H9 (cell line): Measurements from ENCODE around the gene NSUN5. TPM values are rescaled to one million over a fixed set of nuclear protein-coding genes. Genes with fewer than 3 reads are reported as not detected.

ENCODE experiments used
- DNase-seq: peaks from one replicate; pipeline ENCODE4 v3.0.0-alpha.2; 2017
- H2AFZ ChIP-seq: one replicate; pipeline ENCODE4 v1.6.1; 2013; ENCODE audit warnings: mild to moderate bottlenecking, low read length, control low read depth, moderate library complexity
- H2AK5ac ChIP-seq: 2 replicates; pipeline ENCODE4 v1.6.1; 2013; ENCODE audit warnings: low read length, control low read depth, mixed read lengths; ENCODE audit not compliant: insufficient read length
- H2BK120ac ChIP-seq: one replicate; pipeline ENCODE4 v1.6.1; 2013; ENCODE audit warnings: low read depth, mild to moderate bottlenecking, low read length, control low read depth, inconsistent platforms; ENCODE audit not compliant: poor library complexity, severe bottlenecking
- H2BK12ac ChIP-seq: 2 replicates; pipeline ENCODE4 v1.6.1; 2013; ENCODE audit warnings: low read length, control low read depth, mixed read lengths, low read depth; ENCODE audit not compliant: insufficient read length
- H2BK15ac ChIP-seq: 2 replicates; pipeline ENCODE4 v1.6.1; 2013; ENCODE audit warnings: low read depth, low read length, control low read depth
- H2BK20ac ChIP-seq: one replicate; pipeline ENCODE4 v1.6.1; 2013; ENCODE audit warnings: low read depth, mild to moderate bottlenecking, low read length, control low read depth, inconsistent platforms; ENCODE audit not compliant: poor library complexity, severe bottlenecking
- H2BK5ac ChIP-seq: 2 replicates; pipeline ENCODE4 v1.6.1; 2013; ENCODE audit warnings: low read length, control low read depth, mixed read lengths; ENCODE audit not compliant: insufficient read length
- H3K14ac ChIP-seq: 2 replicates; pipeline ENCODE4 v1.6.1; 2013; ENCODE audit warnings: low read length, control low read depth; ENCODE audit not compliant: insufficient read depth
- H3K18ac ChIP-seq: 2 replicates; pipeline ENCODE4 v1.6.1; 2013; ENCODE audit warnings: low read depth, mild to moderate bottlenecking, mixed read lengths, low read length, control low read depth; ENCODE audit not compliant: insufficient read length
- H3K23ac ChIP-seq: 2 replicates; pipeline ENCODE4 v1.6.1; 2013; ENCODE audit warnings: low read length, control low read depth, mixed read lengths, low read depth; ENCODE audit not compliant: insufficient read length
- H3K23me2 ChIP-seq: 2 replicates; pipeline ENCODE4 v1.6.1; 2013; ENCODE audit warnings: low read depth, mild to moderate bottlenecking, mixed read lengths, low read length, control low read depth; ENCODE audit not compliant: insufficient read length, poor library complexity, severe bottlenecking
- H3K27ac ChIP-seq: 2 replicates; pipeline ENCODE4 v1.5.1; 2013; ENCODE audit warnings: low read length, control low read depth, mixed read lengths, low read depth; ENCODE audit not compliant: insufficient read length
- H3K27me3 ChIP-seq: 2 replicates; pipeline ENCODE4 v1.6.1; 2013; ENCODE audit warnings: low read length, control low read depth, inconsistent platforms; ENCODE audit not compliant: insufficient read depth
- H3K4ac ChIP-seq: 2 replicates; pipeline ENCODE4 v1.6.1; 2013; ENCODE audit warnings: low read depth, mild to moderate bottlenecking, control low read depth, inconsistent platforms, low read length, moderate library complexity
- H3K4me1 ChIP-seq: 2 replicates; pipeline ENCODE4 v1.6.1; 2013; ENCODE audit warnings: low read length, control low read depth, inconsistent platforms; ENCODE audit not compliant: insufficient read depth
- H3K4me2 ChIP-seq: 2 replicates; pipeline ENCODE4 v1.6.1; 2013; ENCODE audit warnings: low read length, control low read depth, mixed read lengths; ENCODE audit not compliant: insufficient read length, insufficient read depth
- H3K56ac ChIP-seq: 2 replicates; pipeline ENCODE4 v1.6.1; 2013; ENCODE audit warnings: low read depth, mild to moderate bottlenecking, mixed read lengths, low read length, control low read depth; ENCODE audit not compliant: insufficient read length
- H3K79me1 ChIP-seq: 2 replicates; pipeline ENCODE4 v1.6.1; 2013; ENCODE audit warnings: low read depth, mild to moderate bottlenecking, moderate library complexity, low read length, control low read depth, inconsistent platforms; ENCODE audit not compliant: insufficient read depth, poor library complexity, severe bottlenecking
- H3K79me2 ChIP-seq: 2 replicates; pipeline ENCODE4 v1.6.1; 2013; ENCODE audit warnings: low read length, control low read depth, inconsistent platforms; ENCODE audit not compliant: insufficient read depth
- H3K9ac ChIP-seq: 2 replicates; pipeline ENCODE4 v1.6.1; 2013; ENCODE audit warnings: low read length, control low read depth, mixed read lengths; ENCODE audit not compliant: insufficient read length; ENCODE audit errors: extremely low read depth
- H3K9me3 ChIP-seq: one replicate; pipeline ENCODE4 v1.6.1; 2013; ENCODE audit warnings: low read depth, low read length, inconsistent platforms; ENCODE audit not compliant: control insufficient read depth
- H3T11ph ChIP-seq: one replicate; pipeline ENCODE4 v1.6.1; 2013; ENCODE audit warnings: mild to moderate bottlenecking, low read length, control low read depth, inconsistent platforms
- H4K20me1 ChIP-seq: one replicate; pipeline ENCODE4 v1.6.1; 2013; ENCODE audit not compliant: control insufficient read depth, insufficient read length, insufficient read depth
- H4K5ac ChIP-seq: 2 replicates; pipeline ENCODE4 v1.6.1; 2013; ENCODE audit warnings: low read depth, mild to moderate bottlenecking, mixed read lengths, low read length, control low read depth; ENCODE audit not compliant: insufficient read length
- H4K8ac ChIP-seq: replicated peaks from 2 replicates; pipeline ENCODE4 v1.6.1; 2013; ENCODE audit warnings: low read length, control low read depth, mixed read lengths, low read depth; ENCODE audit not compliant: insufficient read length
- H4K91ac ChIP-seq: 2 replicates; pipeline ENCODE4 v1.6.1; 2013; ENCODE audit warnings: low read depth, mild to moderate bottlenecking, moderate library complexity, mixed read lengths, low read length, control low read depth; ENCODE audit not compliant: insufficient read length
- H3K27ac Mint-ChIP-seq, 3 experiments: 2 replicates in 2 of 3; 3 replicates in 1 of 3; pipeline ENCODE4 v1.8.0; 2020 to 2021; ENCODE audit warnings: mixed read lengths in 3 of 3, mild to moderate bottlenecking in 1 of 3, moderate library complexity in 1 of 3
- H3K27me3 Mint-ChIP-seq: 2 replicates; pipeline ENCODE4 v1.8.0; 2021; ENCODE audit warnings: low read depth, mild to moderate bottlenecking, moderate library complexity, mixed read lengths
- H3K36me3 Mint-ChIP-seq, 3 experiments: 2 replicates in 2 of 3; 3 replicates in 1 of 3; pipeline ENCODE4 v1.8.0; 2020 to 2021; ENCODE audit warnings: low read depth in 3 of 3, mixed read lengths in 3 of 3; ENCODE audit not compliant: insufficient read depth in 1 of 3
- H3K4me1 Mint-ChIP-seq, 2 experiments: 2 replicates each; pipeline ENCODE4 v1.8.0; 2020; ENCODE audit warnings: mixed read lengths in 2 of 2
- H3K4me3 Mint-ChIP-seq, 2 experiments: 2 replicates in 1 of 2; 3 replicates in 1 of 2; pipeline ENCODE4 v1.8.0; 2020 to 2021; ENCODE audit warnings: mild to moderate bottlenecking in 2 of 2, mixed read lengths in 2 of 2, moderate library complexity in 1 of 2
- H3K9me3 Mint-ChIP-seq, 2 experiments: 2 replicates in 1 of 2; 3 replicates in 1 of 2; pipeline ENCODE4 v1.8.0; 2020; ENCODE audit warnings: mild to moderate bottlenecking in 2 of 2, mixed read lengths in 2 of 2, moderate library complexity in 1 of 2
- WGBS: extraction: QIAGEN DNeasy Blood & Tissue Kit; methylation state at CpG from one replicate; pipeline ENCODE4 v1.1.7; 2013; ENCODE audit warnings: missing lambda C conversion rate, low lambda C conversion rate, mixed read lengths; ENCODE audit not compliant: insufficient read length; ENCODE audit errors: extremely low coverage; 5-methylcytosine and 5-hydroxymethylcytosine counted together
- total RNA-seq: library from RNA; stranded (reverse); gene quantifications from 2 replicates; pipeline ENCODE4 v1.2.1, GENCODE V29; 2021
- TF ChIP-seq, protein P1 (sequence below): fragments of 200-600 bp; sonication (generic); conservative IDR thresholded peaks from 3 replicates; pipeline ENCODE4 v1.8.0; 2021; ENCODE audit warnings: antibody characterized with exemption, mild to moderate bottlenecking

NSUN5 gene
- total RNA-seq, 1 experiment from 2014 or later, result 64.2 TPM

DNA sequence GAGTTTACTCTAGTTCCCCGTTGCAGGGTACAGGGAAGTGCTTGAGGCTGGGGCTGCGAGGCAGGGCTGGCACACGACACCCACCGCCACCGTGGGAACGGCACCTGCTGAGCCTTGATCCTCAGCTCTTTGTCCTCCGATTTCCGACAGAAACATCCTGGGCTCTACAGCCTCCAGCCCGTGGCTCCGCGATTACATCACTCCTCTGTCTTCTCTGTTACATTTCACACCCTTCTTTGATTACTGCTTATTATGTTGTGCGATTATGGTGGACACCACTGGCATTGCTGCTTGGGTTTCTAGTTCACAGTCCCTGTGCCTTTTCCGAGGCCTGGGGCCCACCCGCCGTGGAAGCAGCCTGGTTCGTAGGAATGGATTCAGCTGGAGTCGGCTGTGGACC is 46.2 kb upstream of the NSUN5 start:
- no peak for DNase-seq
- H2AK5ac ChIP-seq, result no peak overlapping the region
- H3K9ac ChIP-seq, result no peak overlapping the region
- H3K4me2 ChIP-seq, result no peak overlapping the region
- no peak overlapping the region for H3K4ac ChIP-seq
- no peaks in the 10 kb centered on the region for H3K79me1 ChIP-seq
- H3K14ac ChIP-seq, result no peak overlapping the region
- H3K18ac ChIP-seq, result no peak overlapping the region
- no peaks in the 10 kb centered on the region for H3K23me2 ChIP-seq
- TF ChIP-seq, protein P1, sequence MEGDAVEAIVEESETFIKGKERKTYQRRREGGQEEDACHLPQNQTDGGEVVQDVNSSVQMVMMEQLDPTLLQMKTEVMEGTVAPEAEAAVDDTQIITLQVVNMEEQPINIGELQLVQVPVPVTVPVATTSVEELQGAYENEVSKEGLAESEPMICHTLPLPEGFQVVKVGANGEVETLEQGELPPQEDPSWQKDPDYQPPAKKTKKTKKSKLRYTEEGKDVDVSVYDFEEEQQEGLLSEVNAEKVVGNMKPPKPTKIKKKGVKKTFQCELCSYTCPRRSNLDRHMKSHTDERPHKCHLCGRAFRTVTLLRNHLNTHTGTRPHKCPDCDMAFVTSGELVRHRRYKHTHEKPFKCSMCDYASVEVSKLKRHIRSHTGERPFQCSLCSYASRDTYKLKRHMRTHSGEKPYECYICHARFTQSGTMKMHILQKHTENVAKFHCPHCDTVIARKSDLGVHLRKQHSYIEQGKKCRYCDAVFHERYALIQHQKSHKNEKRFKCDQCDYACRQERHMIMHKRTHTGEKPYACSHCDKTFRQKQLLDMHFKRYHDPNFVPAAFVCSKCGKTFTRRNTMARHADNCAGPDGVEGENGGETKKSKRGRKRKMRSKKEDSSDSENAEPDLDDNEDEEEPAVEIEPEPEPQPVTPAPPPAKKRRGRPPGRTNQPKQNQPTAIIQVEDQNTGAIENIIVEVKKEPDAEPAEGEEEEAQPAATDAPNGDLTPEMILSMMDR, result no peak
- H3K27me3 ChIP-seq, result no peaks in the 10 kb centered on the region
- Mint-ChIP-seq H3K4me3 (no peak overlapping the region), H3K9me3 (peaks cover 8 to 11% of the 10 kb centered on the region in 2 experiments; a peak in 4 of 5 replicates), H3K4me1 (peaks cover 23 to 26% of the 10 kb centered on the region in 2 experiments), H3K27me3 (peaks cover 2% of the 10 kb centered on the region), H3K36me3 (peaks cover 0 to 7% (median 2%) of the 10 kb centered on the region in 3 experiments; a peak in 5 of 7 replicates), H3K27ac (no peak overlapping the region)
- H2BK15ac ChIP-seq, result no peak overlapping the region
- peaks cover 6% of the 10 kb centered on the region; the same call in 1 of the 2 replicates for H3K4me1 ChIP-seq
- H4K5ac ChIP-seq, result no peak overlapping the region
- H2BK120ac ChIP-seq, result no peak overlapping the region
- no peak overlapping the region for H2BK20ac ChIP-seq
- no peak overlapping the region for H2BK5ac ChIP-seq
- no peak overlapping the region for H2BK12ac ChIP-seq
- H3K9me3 ChIP-seq, result no peaks in the 10 kb centered on the region
- H4K91ac ChIP-seq, result no peak overlapping the region
- no peak overlapping the region for H3K56ac ChIP-seq
- H4K8ac ChIP-seq, result no peak overlapping the region
- no peak overlapping the region for H2AFZ ChIP-seq
- H3K27ac ChIP-seq, result no peak overlapping the region
- no peak overlapping the region for H3T11ph ChIP-seq
- no CpG with 5 or more reads among the region's 17 CpGs for WGBS
- no peaks in the 10 kb centered on the region for H3K79me2 ChIP-seq
- no peaks in the 10 kb centered on the region for H4K20me1 ChIP-seq
- H3K23ac ChIP-seq, result no peak overlapping the region
